K562 (cell line): ENCODE data around the gene SLC17A2. TPM values are rescaled to one million over a fixed set of nuclear protein-coding genes. Genes with fewer than 3 reads are reported as not detected.

ENCODE experiments used
- ATAC-seq: fragments of 200-7000 bp; cut with Tn5 transposase; 3 replicates; pipeline ENCODE4 v1.9.1; 2020; ENCODE audit warnings: moderate library complexity
- BruUV-seq: library from RNA; stranded (reverse); fragments of 400-500 nt; replicated peaks from 2 replicates; lab custom pipeline; 2021; lab: Mats Ljungman, UMichigan
- CTCF ChIA-PET: fragments of 300-600 bp; formaldehyde crosslinking; extraction: SDS; loops from one replicate; lab custom pipeline; 2021; ENCODE audit warnings: low intra/inter-chr PET ratio; lab: Yijun Ruan, JAX
- POLR2A ChIA-PET: fragments of 300-600, 350-650 bp; sonication (Branson Sonifier 250); formaldehyde crosslinking; extraction: SDS; loops from one replicate; lab custom pipeline; 2021; ENCODE audit warnings: antibody characterized with exemption, inconsistent platforms; lab: Yijun Ruan, JAX
- DNase-seq, 4 experiments: peaks; one replicate each; pipeline versions ENCODE4 v3.0.0 to v3.0.0-alpha.2; 2011 to 2018; ENCODE audit warnings: low spot score in 3 of 4, mixed read lengths in 3 of 4; ENCODE audit errors: extremely low read depth in 1 of 4
- FAIRE-seq: peaks from 2 replicates; lab custom pipeline; 2011; peaks lifted over from hg19 to GRCh38; lab: Jason Lieb, UNC
- H2AFZ ChIP-seq: 2 replicates; pipeline ENCODE4 v1.6.0; 2011; ENCODE audit warnings: low read depth, low read length, control low read depth, inconsistent platforms
- H3K27ac ChIP-seq: fragments of 200-600 bp; 3 replicates; pipeline ENCODE4 v1.8.0; 2011; ENCODE audit warnings: low read depth, mild to moderate bottlenecking, control low read depth, inconsistent platforms, low read length, moderate library complexity, mixed read lengths; ENCODE audit errors: extremely low read depth
- H3K27me3 ChIP-seq, 2 experiments: fragments of 300-600 bp in 1 of 2; 2 replicates in 1 of 2; 3 replicates in 1 of 2; pipeline versions ENCODE4 v1.6.0 to v1.8.0; 2011; ENCODE audit warnings: inconsistent platforms in 2 of 2, low read length in 2 of 2, mild to moderate bottlenecking in 1 of 2, mixed read lengths in 1 of 2, moderate library complexity in 1 of 2; ENCODE audit not compliant: control insufficient read depth in 2 of 2, insufficient read depth in 2 of 2
- H3K36me3 ChIP-seq: fragments of 300-600 bp; 3 replicates; pipeline ENCODE4 v1.8.0; 2011; ENCODE audit warnings: mild to moderate bottlenecking, low read length, inconsistent platforms; ENCODE audit not compliant: control insufficient read depth, insufficient read depth
- H3K4me1 ChIP-seq, 2 experiments: fragments of 200-600 bp in 1 of 2; replicated peaks in 1 of 2; 2 replicates in 1 of 2; 3 replicates in 1 of 2; pipeline versions ENCODE4 v1.5.1 to v1.8.0; 2011; ENCODE audit warnings: inconsistent platforms in 2 of 2, low read length in 2 of 2, mild to moderate bottlenecking in 1 of 2, mixed read lengths in 1 of 2, moderate library complexity in 1 of 2; ENCODE audit not compliant: control insufficient read depth in 2 of 2, insufficient read depth in 2 of 2
- H3K4me2 ChIP-seq: 2 replicates; pipeline ENCODE4 v1.6.1; 2011; ENCODE audit warnings: low read length, control low read depth, inconsistent platforms, mixed read lengths; ENCODE audit not compliant: insufficient read depth
- H3K4me3 ChIP-seq: fragments of 200-600 bp; sonication (generic), shearing (Covaris generic); 2 replicates; pipeline ENCODE4 v1.5.1; 2016; ENCODE audit warnings: control low read depth, inconsistent platforms
- H3K79me2 ChIP-seq: fragments of 200-600 bp; 3 replicates; pipeline ENCODE4 v1.8.0; 2011; ENCODE audit warnings: low read length, inconsistent platforms; ENCODE audit not compliant: control insufficient read depth, insufficient read depth
- H3K9ac ChIP-seq, 2 experiments: 2 replicates each; pipeline versions ENCODE4 v1.6.0 to v1.6.1; 2011; ENCODE audit warnings: low read depth in 2 of 2, low read length in 2 of 2, control low read depth in 1 of 2, inconsistent platforms in 1 of 2, mild to moderate bottlenecking in 1 of 2, mixed read lengths in 1 of 2; ENCODE audit not compliant: insufficient read depth in 1 of 2
- H3K9me1 ChIP-seq: one replicate; pipeline ENCODE4 v1.6.0; 2011; ENCODE audit warnings: inconsistent platforms, mild to moderate bottlenecking, low read length, moderate library complexity; ENCODE audit not compliant: control insufficient read depth, insufficient read depth
- H3K9me3 ChIP-seq: replicated peaks from 2 replicates; pipeline ENCODE4 v1.5.1; 2011; ENCODE audit warnings: low read depth, low read length, inconsistent platforms; ENCODE audit not compliant: control insufficient read depth, insufficient read depth
- H4K20me1 ChIP-seq: replicated peaks from 2 replicates; pipeline ENCODE4 v1.6.1; 2011; ENCODE audit warnings: low read length, inconsistent platforms, mixed read lengths; ENCODE audit not compliant: control insufficient read depth, insufficient read depth
- ARID3A ChIP-seq: IDR thresholded peaks from 2 replicates; pipeline ENCODE4 v1.6.1; 2012; ENCODE audit warnings: low read depth, low read length, improper control_type of control experiment, borderline replicate concordance
- ATF1 ChIP-seq, 2 experiments: fragments of 450-650 bp in 1 of 2; IDR thresholded peaks; 2 replicates each; pipeline ENCODE4 v1.6.1; 2016; ENCODE audit warnings: missing compliant biosample characterization in 1 of 2, missing genetic modification characterization in 1 of 2
- CHD4 ChIP-seq: fragments of 200-600 bp; sonication (generic); IDR thresholded peaks from 3 replicates; pipeline ENCODE4 v1.6.1; 2012; ENCODE audit warnings: low read depth, mild to moderate bottlenecking, mixed read lengths, low read length, inconsistent platforms; ENCODE audit not compliant: insufficient read depth, insufficient replicate concordance, poor library complexity, severe bottlenecking
- CREB1 ChIP-seq, 2 experiments: sonication (generic) in 1 of 2; formaldehyde crosslinking in 1 of 2; IDR thresholded peaks; 2 replicates each; pipeline versions ENCODE4 v1.6.1 to v1.8.0; 2012 to 2022; ENCODE audit warnings: inconsistent platforms in 1 of 2, mild to moderate bottlenecking in 1 of 2, missing genetic modification reagents in 1 of 2, moderate library complexity in 1 of 2
- ELF1 ChIP-seq: fragments of 200-800 bp; sonication (Bioruptor generic); IDR thresholded peaks from 2 replicates; pipeline ENCODE4 v1.6.1; 2016; ENCODE audit warnings: missing genetic modification characterization, missing compliant biosample characterization
- FOXA1 ChIP-seq: fragments of 450-650 bp; IDR thresholded peaks from 2 replicates; pipeline ENCODE4 v1.6.1; 2016; ENCODE audit warnings: mild to moderate bottlenecking, borderline replicate concordance
- HDAC1 ChIP-seq, 2 experiments: fragments of 450-650 bp; IDR thresholded peaks; 2 replicates each; pipeline ENCODE4 v1.6.1; 2016 to 2017; ENCODE audit warnings: inconsistent platforms in 1 of 2, mild to moderate bottlenecking in 1 of 2, moderate library complexity in 1 of 2
- HMG20B ChIP-seq: fragments of 250-450 bp; sonication (Bioruptor Pico); IDR thresholded peaks from 2 replicates; pipeline ENCODE4 v1.5.0; 2021; ENCODE audit warnings: mild to moderate bottlenecking
- JUNB ChIP-seq: fragments of 450-650 bp; formaldehyde crosslinking; conservative IDR thresholded peaks from 2 replicates; pipeline ENCODE4 v1.4.0; 2020; ENCODE audit warnings: mild to moderate bottlenecking
- MAZ ChIP-seq, 2 experiments: fragments of 450-650 bp in 1 of 2; sonication (generic) in 1 of 2; formaldehyde crosslinking; IDR thresholded peaks in 1 of 2; conservative IDR thresholded peaks in 1 of 2; 2 replicates each; pipeline versions ENCODE4 v1.4.0 to v1.5.0; 2020; ENCODE audit warnings: mild to moderate bottlenecking in 1 of 2, missing genetic modification reagents in 1 of 2
- MBD2 ChIP-seq: sonication (generic); IDR thresholded peaks from 2 replicates; pipeline ENCODE4 v1.6.1; 2016; ENCODE audit warnings: low read depth, borderline replicate concordance
- NR2C2 ChIP-seq, 2 experiments: fragments of 200-800 bp in 1 of 2; sonication (Bioruptor generic) in 1 of 2; sonication (generic) in 1 of 2; formaldehyde crosslinking in 1 of 2; IDR thresholded peaks; 2 replicates each; pipeline versions ENCODE4 v1.6.1 to v1.8.0; 2016 to 2022; ENCODE audit warnings: mild to moderate bottlenecking in 1 of 2, missing compliant biosample characterization in 1 of 2, missing genetic modification characterization in 1 of 2, missing genetic modification reagents in 1 of 2
- POLR2H ChIP-seq: IDR thresholded peaks from 2 replicates; pipeline ENCODE4 v1.6.1; 2016; ENCODE audit warnings: missing genetic modification characterization, low read depth, mild to moderate bottlenecking, control low read depth, missing compliant biosample characterization, moderate library complexity
- SOX6 ChIP-seq: fragments of 450-650 bp; IDR thresholded peaks from 2 replicates; pipeline ENCODE4 v1.6.1; 2014; ENCODE audit warnings: mild to moderate bottlenecking
- TEAD1 ChIP-seq, 2 experiments: fragments of 450-650 bp in 1 of 2; sonication (generic) in 1 of 2; formaldehyde crosslinking; IDR thresholded peaks; 2 replicates each; pipeline versions ENCODE4 v1.4.0 to v1.8.0; 2020 to 2022; ENCODE audit warnings: mild to moderate bottlenecking in 2 of 2, missing genetic modification reagents in 1 of 2
- ZNF175 ChIP-seq: fragments of 200-800 bp; sonication (Bioruptor generic); IDR thresholded peaks from 2 replicates; pipeline ENCODE4 v1.6.1; 2016; ENCODE audit warnings: low read depth, mild to moderate bottlenecking, missing genetic modification characterization, missing compliant biosample characterization
- ZNF282 ChIP-seq: sonication (generic); formaldehyde crosslinking; IDR thresholded peaks from 2 replicates; pipeline ENCODE4 v1.8.1; 2023; ENCODE audit warnings: missing genetic modification reagents
- WGBS: fragments of 100-300 bp; shearing (Covaris generic); methylation state at CpG from one replicate; pipeline ENCODE4 v1.1.6; 2016; ENCODE audit warnings: low coverage, mixed read lengths; ENCODE audit not compliant: insufficient coverage; ENCODE audit errors: missing lambda C conversion rate; 5-methylcytosine and 5-hydroxymethylcytosine counted together
- in situ Hi-C: fragments of 300-500 bp; cut with MboI; formaldehyde crosslinking; loops from 4 replicates; pipeline ENCODE4 v1.15.0; 2018; ENCODE audit warnings: inconsistent platforms, mixed read lengths
- intact Hi-C: fragments of 100-400 bp; cut with micrococcal nuclease; formaldehyde crosslinking; loops from 2 replicates; pipeline ENCODE4 v1.14.2; 2022
- polyA plus RNA-seq, 8 experiments: library from polyadenylated mRNA; depleted of rRNA in 4 of 8; stranded (reverse) in 5 of 8; unstranded in 3 of 8; fragments of >200 nt; fragmentation: Nextera tagmentation in 2 of 8; fragmentation: Illumina TruSeq in 1 of 8; extraction: Ambion mirVana in 2 of 8; extraction: Trizol in 1 of 8; gene quantifications; 2 replicates each; pipeline versions ENCODE4 v1.2.1 to v1.2.3, GENCODE V29; 2011 to 2014; ENCODE audit warnings: inconsistent platforms in 1 of 8, missing spikeins in 1 of 8
- total RNA-seq, 7 experiments: library from RNA; depleted of rRNA in 6 of 7; stranded (reverse); fragments of >200 nt in 6 of 7; fragmentation: Illumina TruSeq in 2 of 7; extraction: Trizol in 2 of 7; gene quantifications; 2 replicates each; pipeline versions ENCODE4 v1.2.1 to v1.2.3, GENCODE V29; 2011 to 2021; ENCODE audit warnings: low replicate concordance in 1 of 7

SLC17A2 gene
- total and polyA plus RNA-seq, 9 of the 15 experiments (the other 6 are each of a cell fraction or from before 2014, with no cell fraction given): not detected

GRCh38 chr6:25962149-25963127, 31.9 kb upstream of the SLC17A2 start, which contains the start of gene TRIM38:
TRIM38 (plus strand) TSS chr6:25962802; CDS start chr6:25966523, 3,721 bp downstream.
- H3K9me1 ChIP-seq: no peaks in the 10 kb centered on the region
- H3K4me1 ChIP-seq: peaks cover 6 to 19% of the 10 kb centered on the region in 2 experiments; a peak in 3 of 5 replicates
- H3K4me3 ChIP-seq: peak within 1 kb of the TSS; percentile 51
- peaks cover 11% of the 10 kb centered on the region for H3K79me2 ChIP-seq
- peak within 1 kb of the TSS; percentile 78 to 91 for H3K9ac ChIP-seq
- H3K9me3 ChIP-seq: peaks cover 14% of the 10 kb centered on the region
- ATAC-seq (peak; percentile 90), DNase-seq (peak; percentile 68 to 88 (median 77)), FAIRE-seq (peak; percentile 86)
- H3K4me2 ChIP-seq: peak within 1 kb of the TSS; percentile 83
- H3K36me3 ChIP-seq: peaks cover 14% of the 10 kb centered on the region; the same call in 2 of the 3 replicates
- TSS peak; percentile 75 for BruUV-seq
- ChIA-PET CTCF (interaction anchor here (0.6 kb wide), 1 partner anchor 148 kb away, joined by 3 read pairs; no protein-coding TSS in a partner anchor), POLR2A (interaction anchor here (0.7 to 3.0 kb wide), 8 partner anchors 9 to 501 kb away, joined by 3 to 16 read pairs (median 4); a partner anchor contains a TSS)
- H2AFZ ChIP-seq: peak within 1 kb of the TSS; percentile 89
- in situ Hi-C loops (no loop called here), intact Hi-C loops (no loop called here)
- no peaks in the 10 kb centered on the region for H4K20me1 ChIP-seq
- no peaks in the 10 kb centered on the region for H3K27me3 ChIP-seq
- 3% methylated on average over 11 of the region's 11 CpGs for WGBS
- peak within 1 kb of the TSS; percentile 86 for H3K27ac ChIP-seq
- TF ChIP-seq TEAD1 (CRISPR knock-in tag; IDR thresholded peaks at IDR 0.05) (0 out of 4 replicates have a peak, but pooled peaks of 1 of the 2 experiments have one; percentile 40), ARID3A (peak; percentile 79), POLR2H (tag) (peak; percentile 94), HDAC1 (IDR thresholded peaks at IDR 0.05) (peak in 1 of 2 experiments; percentile 53; a peak in 2 of 4 replicates), SOX6 (peak; percentile 33; the same call in 1 of the 2 replicates), ZNF282 (CRISPR knock-in tag) (no peak), MBD2 (peak; percentile 49; the same call in 1 of the 2 replicates), FOXA1 (no peak), HMG20B (0 out of 2 replicates have a peak, but pooled peaks have one; percentile 41), ELF1 (tag) (peak; percentile 94), ATF1 (CRISPR knock-in tag; IDR thresholded peaks at IDR 0.05) (no peak), ATF1 (tag; IDR thresholded peaks at IDR 0.05) (peak; percentile 82), CREB1 (IDR thresholded peaks at IDR 0.05) (no peak), CREB1 (CRISPR knock-in tag; IDR thresholded peaks at IDR 0.05) (0 out of 2 replicates have a peak, but pooled peaks have one; percentile 38), JUNB (CRISPR knock-in tag) (no peak), CHD4 (no peak), NR2C2 (CRISPR knock-in tag; IDR thresholded peaks at IDR 0.05) (no peak), NR2C2 (tag; IDR thresholded peaks at IDR 0.05) (peak; percentile 81), ZNF175 (CRISPR knock-in tag) (0 out of 2 replicates have a peak, but pooled peaks have one; percentile 40), MAZ (CRISPR knock-in tag; conservative IDR thresholded peaks at IDR 0.05 in 1 of 2, IDR thresholded peaks at IDR 0.05 in 1 of 2) (peak; percentile 15 to 59; a peak in 2 of 4 replicates)
